ENCODE results near the gene MAML3.

The MAML3 gene

GRCh38 chr4:139886798-139887197, 267.2 kb downstream of the MAML3 start:
- CTCF ChIA-PET, result interaction anchor here (1.2 kb wide), 1 partner anchor 15 kb away, joined by 7 read pairs; no protein-coding TSS in a partner anchor
- POLR2A ChIA-PET, result interaction anchor here (1.6 kb wide), 1 partner anchor 15 kb away, joined by 4 read pairs; no protein-coding TSS in a partner anchor
- DNase-seq (ENCODE audit: extremely low spot score), result no peak
- no peak for TF ChIP-seq FOXM1 (IDR thresholded peaks at IDR 0.05; ENCODE audit: borderline replicate concordance)
- no peak for TF ChIP-seq PKNOX1 (IDR thresholded peaks at IDR 0.05)
- TF ChIP-seq FOXA1 (IDR thresholded peaks at IDR 0.05), result no peak
- no peak for TF ChIP-seq SUZ12 (IDR thresholded peaks at IDR 0.05)
- no peak for TF ChIP-seq L3MBTL2 (conservative IDR thresholded peaks at IDR 0.05)
- TF ChIP-seq CTBP1 (IDR thresholded peaks at IDR 0.05; ENCODE audit: borderline replicate concordance), result no peak
- TF ChIP-seq HDGF (IDR thresholded peaks at IDR 0.05; ENCODE audit: borderline replicate concordance), result no peak
- no peak for TF ChIP-seq ARNT (IDR thresholded peaks at IDR 0.05)
- no peak for TF ChIP-seq ZNF384 (IDR thresholded peaks at IDR 0.05)
- TF ChIP-seq ELF4 (IDR thresholded peaks at IDR 0.05), result no peak
- no peak for TF ChIP-seq BHLHE40 (IDR thresholded peaks at IDR 0.05; ENCODE audit: borderline replicate concordance)
- no peak for TF ChIP-seq SP1 (IDR thresholded peaks at IDR 0.05)

GRCh38 chr4:139884438-139884837, 269.5 kb downstream of the MAML3 start:
- no peak for TF ChIP-seq HDGF (IDR thresholded peaks at IDR 0.05; ENCODE audit: borderline replicate concordance)
- TF ChIP-seq SP1 (IDR thresholded peaks at IDR 0.05), result no peak
- TF ChIP-seq L3MBTL2 (conservative IDR thresholded peaks at IDR 0.05), result no peak
- TF ChIP-seq LEF1 (IDR thresholded peaks at IDR 0.05; ENCODE audit: borderline replicate concordance), result no peak
- TF ChIP-seq SUZ12 (IDR thresholded peaks at IDR 0.05), result no peak
- TF ChIP-seq ARNT (IDR thresholded peaks at IDR 0.05), result no peak
- no peak for TF ChIP-seq CTBP1 (IDR thresholded peaks at IDR 0.05; ENCODE audit: borderline replicate concordance)
- no peak for TF ChIP-seq BHLHE40 (IDR thresholded peaks at IDR 0.05; ENCODE audit: borderline replicate concordance)
- no peak for TF ChIP-seq FOXM1 (IDR thresholded peaks at IDR 0.05; ENCODE audit: borderline replicate concordance)
- TF ChIP-seq ZNF384 (IDR thresholded peaks at IDR 0.05), result no peak
- no peak for TF ChIP-seq TARDBP (IDR thresholded peaks at IDR 0.05)
- TF ChIP-seq FOXK2 (IDR thresholded peaks at IDR 0.05), result no peak
- no peak for TF ChIP-seq ELF4 (IDR thresholded peaks at IDR 0.05)
- TF ChIP-seq NFRKB (IDR thresholded peaks at IDR 0.05), result no peak
- TF ChIP-seq FOXA1 (IDR thresholded peaks at IDR 0.05), result no peak
- TF ChIP-seq PKNOX1 (IDR thresholded peaks at IDR 0.05), result no peak
- DNase-seq (ENCODE audit: extremely low spot score), result no peak
- POLR2A ChIA-PET, result no interaction called here
- CTCF ChIA-PET, result no interaction called here

GRCh38 chr4:139880841-139881240, 273.1 kb downstream of the MAML3 start:
- ChIA-PET CTCF (interaction anchor here (0.5 to 1.3 kb wide), 3 partner anchors 72 to 1306 kb away, joined by 3 read pairs; no protein-coding TSS in a partner anchor), POLR2A (no interaction called here)
- no peak for TF ChIP-seq ZNF384 (IDR thresholded peaks at IDR 0.05)
- TF ChIP-seq FOXM1 (IDR thresholded peaks at IDR 0.05; ENCODE audit: borderline replicate concordance), result no peak
- no peak for TF ChIP-seq HDGF (IDR thresholded peaks at IDR 0.05; ENCODE audit: borderline replicate concordance)
- TF ChIP-seq ARNT (IDR thresholded peaks at IDR 0.05), result no peak
- TF ChIP-seq FOXA1 (IDR thresholded peaks at IDR 0.05), result no peak
- no peak for TF ChIP-seq NFRKB (IDR thresholded peaks at IDR 0.05)
- TF ChIP-seq SUZ12 (IDR thresholded peaks at IDR 0.05), result no peak
- TF ChIP-seq ELF4 (IDR thresholded peaks at IDR 0.05), result no peak
- no peak for TF ChIP-seq BHLHE40 (IDR thresholded peaks at IDR 0.05; ENCODE audit: borderline replicate concordance)
- no peak for TF ChIP-seq SP1 (IDR thresholded peaks at IDR 0.05)
- no peak for TF ChIP-seq L3MBTL2 (conservative IDR thresholded peaks at IDR 0.05)
- DNase-seq (ENCODE audit: extremely low spot score), result no peak

GRCh38 chr4:139878050-139878449, 275.9 kb downstream of the MAML3 start:
- CTCF ChIA-PET, result interaction anchor here (0.6 kb wide), 1 partner anchor 271 kb away, joined by 4 read pairs; no protein-coding TSS in a partner anchor
- TF ChIP-seq ARNT (IDR thresholded peaks at IDR 0.05) (no peak), L3MBTL2 (conservative IDR thresholded peaks at IDR 0.05) (no peak), BHLHE40 (IDR thresholded peaks at IDR 0.05; ENCODE audit: borderline replicate concordance) (no peak)
- DNase-seq (ENCODE audit: extremely low spot score), result no peak
- POLR2A ChIA-PET, result no interaction called here

GRCh38 chr4:139876337-139876941, 277.5 kb downstream of the MAML3 start:
- TF ChIP-seq FOXA1 (IDR thresholded peaks at IDR 0.05) (no peak), HDGF (IDR thresholded peaks at IDR 0.05; ENCODE audit: borderline replicate concordance) (no peak), ARNT (IDR thresholded peaks at IDR 0.05) (no peak), CTBP1 (IDR thresholded peaks at IDR 0.05; ENCODE audit: borderline replicate concordance) (no peak), SUZ12 (IDR thresholded peaks at IDR 0.05) (no peak), SP1 (IDR thresholded peaks at IDR 0.05) (no peak)
- ChIA-PET CTCF (no interaction called here), POLR2A (no interaction called here)
- no peak for DNase-seq (ENCODE audit: extremely low spot score)

GRCh38 chr4:139875411-139875825, 278.6 kb downstream of the MAML3 start:
- ChIA-PET CTCF (interaction anchor here (0.7 kb wide), 1 partner anchor 1761 kb away, joined by 8 read pairs; the partner anchor contains the start of gene IL15), POLR2A (interaction anchor here (1.0 kb wide), 1 partner anchor 21 kb away, joined by 3 read pairs; no protein-coding TSS in a partner anchor)
- TF ChIP-seq TARDBP (IDR thresholded peaks at IDR 0.05), result no peak
- peak; percentile 70 for TF ChIP-seq PKNOX1 (IDR thresholded peaks at IDR 0.05)
- TF ChIP-seq ARNT (IDR thresholded peaks at IDR 0.05), result no peak
- no peak for TF ChIP-seq CTBP1 (IDR thresholded peaks at IDR 0.05; ENCODE audit: borderline replicate concordance)
- TF ChIP-seq FOXA1 (IDR thresholded peaks at IDR 0.05), result no peak
- TF ChIP-seq BHLHE40 (IDR thresholded peaks at IDR 0.05; ENCODE audit: borderline replicate concordance), result no peak
- TF ChIP-seq FOXM1 (IDR thresholded peaks at IDR 0.05; ENCODE audit: borderline replicate concordance), result no peak
- DNase-seq (ENCODE audit: extremely low spot score), result peak; percentile 54
